Liver (tissue), 9 donors: Measurements from ENCODE around the gene PODXL2. TPM values are rescaled to one million over a fixed set of nuclear protein-coding genes. Genes with fewer than 3 reads are reported as not detected.

Experiments
- DNase-seq: peaks from one replicate; pipeline ENCODE4 v3.0.0-alpha.2; 2017; ENCODE audit warnings: low spot score
- H3K27ac ChIP-seq, 2 donors: one replicate each; pipeline ENCODE4 v1.7.0; 2013; ENCODE audit warnings: inconsistent platforms in 2 of 2, low read length in 2 of 2, control low read depth in 1 of 2, low read depth in 1 of 2, mild to moderate bottlenecking in 1 of 2
- H3K27me3 ChIP-seq, 4 donors: one replicate each; pipeline versions ENCODE4 v1.6.1 to v1.7.0; 2013; ENCODE audit warnings: low read length in 3 of 4, inconsistent platforms in 1 of 4, mild to moderate bottlenecking in 1 of 4, moderate library complexity in 1 of 4; ENCODE audit not compliant: control insufficient read depth in 4 of 4, insufficient read depth in 4 of 4
- H3K36me3 ChIP-seq, 4 donors: one replicate each; pipeline versions ENCODE4 v1.6.1 to v1.7.0; 2013; ENCODE audit warnings: low read length in 3 of 4, mild to moderate bottlenecking in 3 of 4, low read depth in 1 of 4, moderate library complexity in 1 of 4; ENCODE audit not compliant: control insufficient read depth in 4 of 4, insufficient read depth in 3 of 4
- H3K4me1 ChIP-seq, 4 donors: one replicate each; pipeline versions ENCODE4 v1.6.1 to v1.7.0; 2013; ENCODE audit warnings: low read length in 3 of 4, mild to moderate bottlenecking in 3 of 4, moderate library complexity in 1 of 4; ENCODE audit not compliant: control insufficient read depth in 4 of 4, insufficient read depth in 4 of 4
- H3K4me3 ChIP-seq, 3 donors: one replicate each; pipeline versions ENCODE4 v1.6.1 to v1.7.0; 2013; ENCODE audit warnings: low read length in 3 of 3, control low read depth in 1 of 3, low read depth in 1 of 3, mild to moderate bottlenecking in 1 of 3
- H3K9ac ChIP-seq, 2 donors: one replicate each; pipeline ENCODE4 v1.7.0; 2013; ENCODE audit warnings: low read length in 2 of 2, mild to moderate bottlenecking in 2 of 2, moderate library complexity in 2 of 2, control low read depth in 1 of 2, low read depth in 1 of 2
- H3K9me3 ChIP-seq, 4 donors: one replicate each; pipeline versions ENCODE4 v1.6.1 to v1.7.0; 2013; ENCODE audit warnings: low read length in 3 of 4; ENCODE audit not compliant: control insufficient read depth in 4 of 4
- EGR1 ChIP-seq, 2 donors: IDR thresholded peaks; 2 replicates each; pipeline ENCODE4 v1.6.1; 2016 to 2018; ENCODE audit warnings: antibody characterized with exemption in 2 of 2, low read depth in 2 of 2
- FOXA2 ChIP-seq: IDR thresholded peaks from 2 replicates; pipeline ENCODE4 v1.6.1; 2016; ENCODE audit warnings: antibody characterized with exemption
- HNF4A ChIP-seq, 2 donors: conservative IDR thresholded peaks; 2 replicates each; pipeline ENCODE4 v1.6.1; 2016; ENCODE audit warnings: antibody characterized with exemption in 2 of 2, mild to moderate bottlenecking in 2 of 2
- HNF4G ChIP-seq: IDR thresholded peaks from 2 replicates; pipeline ENCODE4 v1.6.1; 2016; ENCODE audit warnings: antibody characterized with exemption
- JUND ChIP-seq, 2 donors: IDR thresholded peaks; 2 replicates each; pipeline ENCODE4 v1.6.1; 2016; ENCODE audit warnings: antibody characterized with exemption in 2 of 2
- NR2F2 ChIP-seq: IDR thresholded peaks from 2 replicates; pipeline ENCODE4 v1.6.1; 2016; ENCODE audit warnings: antibody characterized with exemption
- RAD21 ChIP-seq, 2 donors: IDR thresholded peaks; 2 replicates each; pipeline ENCODE4 v1.6.1; 2016; ENCODE audit warnings: antibody characterized with exemption in 2 of 2, mild to moderate bottlenecking in 2 of 2
- RXRA ChIP-seq, 2 donors: IDR thresholded peaks; 2 replicates each; pipeline ENCODE4 v1.6.1; 2017 to 2018; ENCODE audit warnings: antibody characterized with exemption in 2 of 2, mild to moderate bottlenecking in 1 of 2
- SP1 ChIP-seq: IDR thresholded peaks from 2 replicates; pipeline ENCODE4 v1.6.1; 2018; ENCODE audit warnings: antibody characterized with exemption, mild to moderate bottlenecking
- YY1 ChIP-seq: IDR thresholded peaks from 2 replicates; pipeline ENCODE4 v1.6.1; 2016; ENCODE audit warnings: antibody characterized with exemption, mild to moderate bottlenecking
- WGBS: extraction: QIAGEN DNeasy Blood & Tissue Kit; methylation state at CpG from one replicate; pipeline ENCODE4 v1.1.7; 2013; 5-methylcytosine and 5-hydroxymethylcytosine counted together
- polyA plus RNA-seq, 2 donors: library from polyadenylated mRNA; stranded (reverse) in 1 of 2; unstranded in 1 of 2; fragments of 200-250 nt in 1 of 2; fragments of >200 nt in 1 of 2; fragmentation: Nextera tagmentation in 1 of 2; extraction: Ambion mirVana in 1 of 2; gene quantifications; one replicate each; pipeline versions ENCODE4 v1.2.1 to v1.2.3, GENCODE V29; 2013 to 2015
- total RNA-seq, 2 donors: library from RNA; depleted of rRNA; stranded (reverse); fragments of >200 nt; gene quantifications; one replicate each; pipeline ENCODE4 v1.2.3, GENCODE V29; 2014
- TF ChIP-seq, protein P1 (sequence below): IDR thresholded peaks from 2 replicates; pipeline ENCODE4 v1.6.1; 2016; ENCODE audit warnings: antibody characterized with exemption
- TF ChIP-seq, protein P2 (sequence below): IDR thresholded peaks from 2 replicates; pipeline ENCODE4 v1.6.1; 2016; ENCODE audit warnings: antibody characterized with exemption, mild to moderate bottlenecking
- TF ChIP-seq, protein P3 (sequence below): IDR thresholded peaks from 2 replicates; pipeline ENCODE4 v1.6.1; 2016; ENCODE audit warnings: antibody characterized with exemption
- TF ChIP-seq, protein P4 (sequence below): IDR thresholded peaks from 2 replicates; pipeline ENCODE4 v1.6.1; 2016; ENCODE audit warnings: antibody characterized with exemption
- donor health status: healthy.
- donor health status: healthy.
- donor health status: healthy.
- donor health status: healthy.
- donor health status: healthy.

The PODXL2 gene
- total and polyA plus RNA-seq, 4 donors, result 0.47 to 1.4 (median 0.88) TPM

DNA sequence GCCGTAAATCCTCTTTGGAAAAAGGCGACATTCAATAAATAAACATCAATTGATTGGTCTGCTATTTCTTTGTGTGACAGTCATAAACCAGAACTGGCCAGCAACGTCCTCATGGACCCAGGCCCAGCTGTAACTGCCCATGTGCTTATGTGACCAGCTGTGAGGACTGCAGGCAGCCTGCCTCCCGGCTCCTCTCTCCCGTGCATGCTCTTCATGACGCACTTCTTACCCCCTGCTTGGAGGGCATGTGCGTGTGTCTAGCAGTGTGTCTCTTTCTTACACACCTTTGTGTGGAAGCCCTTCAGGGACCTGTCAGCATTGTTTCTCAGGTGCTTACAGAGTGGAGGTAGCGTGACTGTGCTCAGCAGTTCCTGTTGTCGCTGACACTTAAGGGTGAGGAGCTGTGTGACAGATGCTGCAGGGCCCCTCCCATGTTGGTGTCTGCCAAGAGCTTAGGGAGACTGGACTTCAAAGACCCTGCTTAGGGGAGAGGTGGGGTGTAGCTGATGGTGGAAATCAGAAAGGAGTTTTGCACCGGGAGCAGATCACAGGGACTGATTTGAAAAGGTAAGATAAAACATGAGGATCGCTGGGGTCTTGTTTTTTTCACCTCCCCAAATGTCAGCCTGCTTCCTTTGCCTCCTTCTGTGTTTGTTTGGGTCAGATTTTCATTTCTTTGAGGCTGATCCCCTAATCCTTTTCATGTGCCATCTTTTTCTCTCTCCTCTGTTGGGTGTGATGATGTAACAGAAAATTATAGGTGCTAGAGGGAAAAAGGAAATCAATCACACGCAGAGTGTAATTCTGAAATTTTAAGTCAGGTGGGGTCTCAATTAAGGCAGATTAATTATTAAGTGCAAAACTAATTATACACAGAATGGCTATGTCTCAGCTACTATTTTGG, 2.1 kb downstream of the PODXL2 start:
- Histone ChIP-seq H3K4me1 (peaks cover 4 to 10% (median 6%) of the 10 kb centered on the region in 4 donors), H3K4me3 (no peak overlapping the region), H3K9ac (no peak overlapping the region), H3K27me3 (peaks cover 0 to 5% (median 0%) of the 10 kb centered on the region in 4 donors), H3K36me3 (no peaks in the 10 kb centered on the region), H3K9me3 (no peaks in the 10 kb centered on the region), H3K27ac (no peak overlapping the region)
- TF ChIP-seq NR2F2 (no peak), EGR1 (IDR thresholded peaks at IDR 0.05; ENCODE audit: low read depth in 2 of 2) (no peak), RXRA (IDR thresholded peaks at IDR 0.05) (no peak), JUND (IDR thresholded peaks at IDR 0.05) (no peak), FOXA2 (no peak), RAD21 (IDR thresholded peaks at IDR 0.05) (no peak), HNF4A (conservative IDR thresholded peaks at IDR 0.05) (no peak), SP1 (no peak), HNF4G (no peak), YY1 (no peak)
- TF ChIP-seq, protein P1, sequence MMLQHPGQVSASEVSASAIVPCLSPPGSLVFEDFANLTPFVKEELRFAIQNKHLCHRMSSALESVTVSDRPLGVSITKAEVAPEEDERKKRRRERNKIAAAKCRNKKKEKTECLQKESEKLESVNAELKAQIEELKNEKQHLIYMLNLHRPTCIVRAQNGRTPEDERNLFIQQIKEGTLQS, result no peak
- TF ChIP-seq, protein P2, sequence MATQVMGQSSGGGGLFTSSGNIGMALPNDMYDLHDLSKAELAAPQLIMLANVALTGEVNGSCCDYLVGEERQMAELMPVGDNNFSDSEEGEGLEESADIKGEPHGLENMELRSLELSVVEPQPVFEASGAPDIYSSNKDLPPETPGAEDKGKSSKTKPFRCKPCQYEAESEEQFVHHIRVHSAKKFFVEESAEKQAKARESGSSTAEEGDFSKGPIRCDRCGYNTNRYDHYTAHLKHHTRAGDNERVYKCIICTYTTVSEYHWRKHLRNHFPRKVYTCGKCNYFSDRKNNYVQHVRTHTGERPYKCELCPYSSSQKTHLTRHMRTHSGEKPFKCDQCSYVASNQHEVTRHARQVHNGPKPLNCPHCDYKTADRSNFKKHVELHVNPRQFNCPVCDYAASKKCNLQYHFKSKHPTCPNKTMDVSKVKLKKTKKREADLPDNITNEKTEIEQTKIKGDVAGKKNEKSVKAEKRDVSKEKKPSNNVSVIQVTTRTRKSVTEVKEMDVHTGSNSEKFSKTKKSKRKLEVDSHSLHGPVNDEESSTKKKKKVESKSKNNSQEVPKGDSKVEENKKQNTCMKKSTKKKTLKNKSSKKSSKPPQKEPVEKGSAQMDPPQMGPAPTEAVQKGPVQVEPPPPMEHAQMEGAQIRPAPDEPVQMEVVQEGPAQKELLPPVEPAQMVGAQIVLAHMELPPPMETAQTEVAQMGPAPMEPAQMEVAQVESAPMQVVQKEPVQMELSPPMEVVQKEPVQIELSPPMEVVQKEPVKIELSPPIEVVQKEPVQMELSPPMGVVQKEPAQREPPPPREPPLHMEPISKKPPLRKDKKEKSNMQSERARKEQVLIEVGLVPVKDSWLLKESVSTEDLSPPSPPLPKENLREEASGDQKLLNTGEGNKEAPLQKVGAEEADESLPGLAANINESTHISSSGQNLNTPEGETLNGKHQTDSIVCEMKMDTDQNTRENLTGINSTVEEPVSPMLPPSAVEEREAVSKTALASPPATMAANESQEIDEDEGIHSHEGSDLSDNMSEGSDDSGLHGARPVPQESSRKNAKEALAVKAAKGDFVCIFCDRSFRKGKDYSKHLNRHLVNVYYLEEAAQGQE, result no peak
- TF ChIP-seq, protein P3, sequence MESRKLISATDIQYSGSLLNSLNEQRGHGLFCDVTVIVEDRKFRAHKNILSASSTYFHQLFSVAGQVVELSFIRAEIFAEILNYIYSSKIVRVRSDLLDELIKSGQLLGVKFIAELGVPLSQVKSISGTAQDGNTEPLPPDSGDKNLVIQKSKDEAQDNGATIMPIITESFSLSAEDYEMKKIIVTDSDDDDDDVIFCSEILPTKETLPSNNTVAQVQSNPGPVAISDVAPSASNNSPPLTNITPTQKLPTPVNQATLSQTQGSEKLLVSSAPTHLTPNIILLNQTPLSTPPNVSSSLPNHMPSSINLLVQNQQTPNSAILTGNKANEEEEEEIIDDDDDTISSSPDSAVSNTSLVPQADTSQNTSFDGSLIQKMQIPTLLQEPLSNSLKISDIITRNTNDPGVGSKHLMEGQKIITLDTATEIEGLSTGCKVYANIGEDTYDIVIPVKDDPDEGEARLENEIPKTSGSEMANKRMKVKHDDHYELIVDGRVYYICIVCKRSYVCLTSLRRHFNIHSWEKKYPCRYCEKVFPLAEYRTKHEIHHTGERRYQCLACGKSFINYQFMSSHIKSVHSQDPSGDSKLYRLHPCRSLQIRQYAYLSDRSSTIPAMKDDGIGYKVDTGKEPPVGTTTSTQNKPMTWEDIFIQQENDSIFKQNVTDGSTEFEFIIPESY, result no peak
- no peak for DNase-seq
- WGBS, result 92% methylated on average over 12 of the region's 12 CpGs

DNA sequence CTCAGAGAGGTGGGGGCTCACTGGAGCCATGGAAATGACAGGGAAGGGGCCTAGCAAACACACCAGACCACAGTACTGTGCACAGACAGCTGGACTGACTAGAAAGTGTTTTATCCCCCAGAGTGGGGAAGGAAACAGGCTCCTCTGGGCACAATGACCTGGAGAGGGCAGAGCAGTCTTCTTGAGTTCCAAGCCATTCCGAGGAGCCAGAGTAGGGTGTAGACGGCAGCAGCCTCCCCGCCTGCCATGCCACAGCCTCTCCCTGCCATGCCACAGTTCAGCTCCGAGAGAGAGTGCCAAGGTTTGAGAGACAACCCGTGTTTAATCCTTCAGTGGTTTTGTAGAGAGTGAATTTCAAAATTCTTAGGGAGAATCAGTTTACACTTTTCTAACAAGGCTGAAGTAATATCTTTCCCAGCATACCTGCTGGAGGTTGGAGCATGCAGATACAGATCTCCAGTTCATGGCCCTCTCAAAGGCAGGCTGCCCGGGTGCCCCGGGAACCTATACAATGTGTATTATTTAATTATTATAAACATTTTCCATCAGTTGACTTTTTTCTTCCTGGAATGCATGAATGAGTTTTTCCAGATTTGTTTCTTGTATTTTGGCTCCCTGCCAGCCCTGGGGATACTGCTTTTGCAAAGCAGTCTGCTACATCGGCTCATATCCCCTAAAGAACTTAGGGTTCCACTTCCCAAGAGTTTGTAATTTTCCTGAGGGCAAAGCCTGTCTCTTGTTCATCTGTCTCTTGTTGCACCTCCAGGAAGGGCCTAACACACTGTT, 3.2 kb downstream of the PODXL2 start:
- Histone ChIP-seq H3K4me3 (no peak overlapping the region), H3K27me3 (peaks cover 0 to 5% (median 0%) of the 10 kb centered on the region in 4 donors), H3K9me3 (no peaks in the 10 kb centered on the region), H3K9ac (no peak overlapping the region), H3K36me3 (no peaks in the 10 kb centered on the region), H3K4me1 (peaks cover 4 to 10% (median 6%) of the 10 kb centered on the region in 4 donors), H3K27ac (no peak overlapping the region)
- no peak for DNase-seq
- TF ChIP-seq, protein P4, sequence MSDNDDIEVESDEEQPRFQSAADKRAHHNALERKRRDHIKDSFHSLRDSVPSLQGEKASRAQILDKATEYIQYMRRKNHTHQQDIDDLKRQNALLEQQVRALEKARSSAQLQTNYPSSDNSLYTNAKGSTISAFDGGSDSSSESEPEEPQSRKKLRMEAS, result no peak
- TF ChIP-seq JUND (IDR thresholded peaks at IDR 0.05) (no peak), RXRA (IDR thresholded peaks at IDR 0.05) (no peak)
- 88% methylated on average over 8 of the region's 8 CpGs for WGBS
